H9 (cell line): ENCODE data around the gene GATC. TPM values are rescaled to one million over a fixed set of nuclear protein-coding genes. Genes with fewer than 3 reads are reported as not detected.

Source experiments
- DNase-seq: peaks from one replicate; pipeline ENCODE4 v3.0.0-alpha.2; 2017
- H2AFZ ChIP-seq: one replicate; pipeline ENCODE4 v1.6.1; 2013; ENCODE audit warnings: mild to moderate bottlenecking, low read length, control low read depth, moderate library complexity
- H2AK5ac ChIP-seq: 2 replicates; pipeline ENCODE4 v1.6.1; 2013; ENCODE audit warnings: low read length, control low read depth, mixed read lengths; ENCODE audit not compliant: insufficient read length
- H2BK120ac ChIP-seq: one replicate; pipeline ENCODE4 v1.6.1; 2013; ENCODE audit warnings: low read depth, mild to moderate bottlenecking, low read length, control low read depth, inconsistent platforms; ENCODE audit not compliant: poor library complexity, severe bottlenecking
- H2BK12ac ChIP-seq: 2 replicates; pipeline ENCODE4 v1.6.1; 2013; ENCODE audit warnings: low read length, control low read depth, mixed read lengths, low read depth; ENCODE audit not compliant: insufficient read length
- H2BK15ac ChIP-seq: 2 replicates; pipeline ENCODE4 v1.6.1; 2013; ENCODE audit warnings: low read depth, low read length, control low read depth
- H2BK20ac ChIP-seq: one replicate; pipeline ENCODE4 v1.6.1; 2013; ENCODE audit warnings: low read depth, mild to moderate bottlenecking, low read length, control low read depth, inconsistent platforms; ENCODE audit not compliant: poor library complexity, severe bottlenecking
- H2BK5ac ChIP-seq: 2 replicates; pipeline ENCODE4 v1.6.1; 2013; ENCODE audit warnings: low read length, control low read depth, mixed read lengths; ENCODE audit not compliant: insufficient read length
- H3K14ac ChIP-seq: 2 replicates; pipeline ENCODE4 v1.6.1; 2013; ENCODE audit warnings: low read length, control low read depth; ENCODE audit not compliant: insufficient read depth
- H3K18ac ChIP-seq: 2 replicates; pipeline ENCODE4 v1.6.1; 2013; ENCODE audit warnings: low read depth, mild to moderate bottlenecking, mixed read lengths, low read length, control low read depth; ENCODE audit not compliant: insufficient read length
- H3K23ac ChIP-seq: 2 replicates; pipeline ENCODE4 v1.6.1; 2013; ENCODE audit warnings: low read length, control low read depth, mixed read lengths, low read depth; ENCODE audit not compliant: insufficient read length
- H3K23me2 ChIP-seq: 2 replicates; pipeline ENCODE4 v1.6.1; 2013; ENCODE audit warnings: low read depth, mild to moderate bottlenecking, mixed read lengths, low read length, control low read depth; ENCODE audit not compliant: insufficient read length, poor library complexity, severe bottlenecking
- H3K27ac ChIP-seq: 2 replicates; pipeline ENCODE4 v1.5.1; 2013; ENCODE audit warnings: low read length, control low read depth, mixed read lengths, low read depth; ENCODE audit not compliant: insufficient read length
- H3K27me3 ChIP-seq: 2 replicates; pipeline ENCODE4 v1.6.1; 2013; ENCODE audit warnings: low read length, control low read depth, inconsistent platforms; ENCODE audit not compliant: insufficient read depth
- H3K4ac ChIP-seq: 2 replicates; pipeline ENCODE4 v1.6.1; 2013; ENCODE audit warnings: low read depth, mild to moderate bottlenecking, control low read depth, inconsistent platforms, low read length, moderate library complexity
- H3K4me1 ChIP-seq: 2 replicates; pipeline ENCODE4 v1.6.1; 2013; ENCODE audit warnings: low read length, control low read depth, inconsistent platforms; ENCODE audit not compliant: insufficient read depth
- H3K4me2 ChIP-seq: 2 replicates; pipeline ENCODE4 v1.6.1; 2013; ENCODE audit warnings: low read length, control low read depth, mixed read lengths; ENCODE audit not compliant: insufficient read length, insufficient read depth
- H3K56ac ChIP-seq: 2 replicates; pipeline ENCODE4 v1.6.1; 2013; ENCODE audit warnings: low read depth, mild to moderate bottlenecking, mixed read lengths, low read length, control low read depth; ENCODE audit not compliant: insufficient read length
- H3K79me1 ChIP-seq: 2 replicates; pipeline ENCODE4 v1.6.1; 2013; ENCODE audit warnings: low read depth, mild to moderate bottlenecking, moderate library complexity, low read length, control low read depth, inconsistent platforms; ENCODE audit not compliant: insufficient read depth, poor library complexity, severe bottlenecking
- H3K79me2 ChIP-seq: 2 replicates; pipeline ENCODE4 v1.6.1; 2013; ENCODE audit warnings: low read length, control low read depth, inconsistent platforms; ENCODE audit not compliant: insufficient read depth
- H3K9ac ChIP-seq: 2 replicates; pipeline ENCODE4 v1.6.1; 2013; ENCODE audit warnings: low read length, control low read depth, mixed read lengths; ENCODE audit not compliant: insufficient read length; ENCODE audit errors: extremely low read depth
- H3K9me3 ChIP-seq: one replicate; pipeline ENCODE4 v1.6.1; 2013; ENCODE audit warnings: low read depth, low read length, inconsistent platforms; ENCODE audit not compliant: control insufficient read depth
- H3T11ph ChIP-seq: one replicate; pipeline ENCODE4 v1.6.1; 2013; ENCODE audit warnings: mild to moderate bottlenecking, low read length, control low read depth, inconsistent platforms
- H4K20me1 ChIP-seq: one replicate; pipeline ENCODE4 v1.6.1; 2013; ENCODE audit not compliant: control insufficient read depth, insufficient read length, insufficient read depth
- H4K5ac ChIP-seq: 2 replicates; pipeline ENCODE4 v1.6.1; 2013; ENCODE audit warnings: low read depth, mild to moderate bottlenecking, mixed read lengths, low read length, control low read depth; ENCODE audit not compliant: insufficient read length
- H4K8ac ChIP-seq: replicated peaks from 2 replicates; pipeline ENCODE4 v1.6.1; 2013; ENCODE audit warnings: low read length, control low read depth, mixed read lengths, low read depth; ENCODE audit not compliant: insufficient read length
- H4K91ac ChIP-seq: 2 replicates; pipeline ENCODE4 v1.6.1; 2013; ENCODE audit warnings: low read depth, mild to moderate bottlenecking, moderate library complexity, mixed read lengths, low read length, control low read depth; ENCODE audit not compliant: insufficient read length
- H3K27ac Mint-ChIP-seq, 3 experiments: 2 replicates in 2 of 3; 3 replicates in 1 of 3; pipeline ENCODE4 v1.8.0; 2020 to 2021; ENCODE audit warnings: mixed read lengths in 3 of 3, mild to moderate bottlenecking in 1 of 3, moderate library complexity in 1 of 3
- H3K27me3 Mint-ChIP-seq: 2 replicates; pipeline ENCODE4 v1.8.0; 2021; ENCODE audit warnings: low read depth, mild to moderate bottlenecking, moderate library complexity, mixed read lengths
- H3K36me3 Mint-ChIP-seq, 3 experiments: 2 replicates in 2 of 3; 3 replicates in 1 of 3; pipeline ENCODE4 v1.8.0; 2020 to 2021; ENCODE audit warnings: low read depth in 3 of 3, mixed read lengths in 3 of 3; ENCODE audit not compliant: insufficient read depth in 1 of 3
- H3K4me1 Mint-ChIP-seq, 2 experiments: 2 replicates each; pipeline ENCODE4 v1.8.0; 2020; ENCODE audit warnings: mixed read lengths in 2 of 2
- H3K4me3 Mint-ChIP-seq, 2 experiments: 2 replicates in 1 of 2; 3 replicates in 1 of 2; pipeline ENCODE4 v1.8.0; 2020 to 2021; ENCODE audit warnings: mild to moderate bottlenecking in 2 of 2, mixed read lengths in 2 of 2, moderate library complexity in 1 of 2
- H3K9me3 Mint-ChIP-seq, 2 experiments: 2 replicates in 1 of 2; 3 replicates in 1 of 2; pipeline ENCODE4 v1.8.0; 2020; ENCODE audit warnings: mild to moderate bottlenecking in 2 of 2, mixed read lengths in 2 of 2, moderate library complexity in 1 of 2
- CTCF ChIP-seq: fragments of 200-600 bp; sonication (generic); conservative IDR thresholded peaks from 3 replicates; pipeline ENCODE4 v1.8.0; 2021; ENCODE audit warnings: antibody characterized with exemption, mild to moderate bottlenecking
- total RNA-seq: library from RNA; stranded (reverse); gene quantifications from 2 replicates; pipeline ENCODE4 v1.2.1, GENCODE V29; 2021

Gene GATC
- total RNA-seq, 1 experiment from 2014 or later, result 25.9 TPM

- no peak overlapping the region for H4K91ac ChIP-seq
- no peak overlapping the region for H3K23ac ChIP-seq
- H3K4me3 Mint-ChIP-seq, result no peak overlapping the region
- H2BK15ac ChIP-seq, result no peak overlapping the region
- no peaks in the 10 kb centered on the region for H3K27me3 ChIP-seq
- no peak overlapping the region for H2BK5ac ChIP-seq
- no peak overlapping the region for H3K27ac ChIP-seq
- no peak overlapping the region for H3K4ac ChIP-seq
- H2BK120ac ChIP-seq, result no peak overlapping the region
- H3K4me1 Mint-ChIP-seq, result peaks cover 21 to 24% of the 10 kb centered on the region in 2 experiments
- H3K14ac ChIP-seq, result no peak overlapping the region
- peaks cover 7% of the 10 kb centered on the region; the same call in 1 of the 2 replicates for H3K79me2 ChIP-seq
- TF ChIP-seq CTCF, result no peak
- H3K9me3 Mint-ChIP-seq, result no peaks in the 10 kb centered on the region
- no peaks in the 10 kb centered on the region for H4K20me1 ChIP-seq
- no peak overlapping the region for H2AFZ ChIP-seq
- H3K23me2 ChIP-seq, result peaks cover 7% of the 10 kb centered on the region
- no peak overlapping the region for H3K4me2 ChIP-seq
- no peak overlapping the region for H4K8ac ChIP-seq
- H2BK20ac ChIP-seq, result no peak overlapping the region
- no peak overlapping the region for H2AK5ac ChIP-seq
- H3K27ac Mint-ChIP-seq, result no peak overlapping the region
- no peak overlapping the region for H3K56ac ChIP-seq
- H4K5ac ChIP-seq, result no peak overlapping the region
- H3K4me1 ChIP-seq, result no peaks in the 10 kb centered on the region; the same call in 1 of the 2 replicates
- no peak for DNase-seq
- no peak overlapping the region for H2BK12ac ChIP-seq
- H3K27me3 Mint-ChIP-seq, result no peaks in the 10 kb centered on the region
- H3K36me3 Mint-ChIP-seq, result peaks cover 2 to 6% (median 4%) of the 10 kb centered on the region in 3 experiments
- no peak overlapping the region for H3T11ph ChIP-seq
- H3K18ac ChIP-seq, result no peak overlapping the region
- no peak overlapping the region for H3K9ac ChIP-seq
- no peaks in the 10 kb centered on the region for H3K9me3 ChIP-seq
- no peaks in the 10 kb centered on the region for H3K79me1 ChIP-seq
Measured at GRCh38 chr12:120472521-120472920, 26.3 kb downstream of the GATC start.
